Spleen (tissue), 11 donors: ENCODE data around the gene IL17B. TPM values are rescaled to one million over a fixed set of nuclear protein-coding genes. Genes with fewer than 3 reads are reported as not detected.

Experiments
- DNase-seq: peaks from one replicate; pipeline ENCODE4 v3.0.0-alpha.2; 2020
- H3K27ac ChIP-seq, 8 donors: fragments of 200-600 bp; sonication (generic) in 7 of 8; 1 replicate in 4 of 8; 2 replicates in 4 of 8; pipeline versions ENCODE4 v1.5.0 to v1.8.0; 2016 to 2021; ENCODE audit warnings: inconsistent platforms in 4 of 8, mild to moderate bottlenecking in 4 of 8, moderate library complexity in 1 of 8
- H3K27me3 ChIP-seq, 7 donors: fragments of 200-600 bp; sonication (generic) in 6 of 7; replicated peaks in 1 of 7; 1 replicate in 4 of 7; 2 replicates in 3 of 7; pipeline versions ENCODE4 v1.5.0 to v1.8.0; 2016 to 2021; ENCODE audit warnings: inconsistent platforms in 3 of 7, mild to moderate bottlenecking in 1 of 7
- H3K36me3 ChIP-seq, 6 donors: fragments of 200-600 bp; sonication (generic) in 5 of 6; 1 replicate in 4 of 6; 2 replicates in 2 of 6; pipeline versions ENCODE4 v1.5.0 to v1.8.0; 2016 to 2021; ENCODE audit warnings: inconsistent platforms in 2 of 6
- H3K4me1 ChIP-seq, 6 donors: fragments of 200-600 bp; sonication (generic) in 5 of 6; 1 replicate in 3 of 6; 2 replicates in 3 of 6; pipeline versions ENCODE4 v1.5.0 to v1.8.0; 2016 to 2021; ENCODE audit warnings: inconsistent platforms in 3 of 6
- H3K4me3 ChIP-seq, 8 donors: fragments of 200-600 bp; sonication (generic) in 7 of 8; 1 replicate in 4 of 8; 2 replicates in 4 of 8; pipeline versions ENCODE4 v1.5.0 to v1.8.0; 2016 to 2021; ENCODE audit warnings: inconsistent platforms in 4 of 8, mild to moderate bottlenecking in 4 of 8, moderate library complexity in 2 of 8
- H3K9me3 ChIP-seq, 8 donors: fragments of 200-600 bp; sonication (generic) in 7 of 8; 1 replicate in 4 of 8; 2 replicates in 4 of 8; pipeline versions ENCODE4 v1.5.0 to v1.8.0; 2016 to 2021; ENCODE audit warnings: inconsistent platforms in 4 of 8
- CTCF ChIP-seq, 11 experiments: fragments of 200-600 bp in 7 of 11; fragments of 450-650 bp in 4 of 11; sonication (generic) in 4 of 11; IDR thresholded peaks in 8 of 11; conservative IDR thresholded peaks in 3 of 11; 1 replicate in 7 of 11; 2 replicates in 4 of 11; pipeline versions ENCODE4 v1.4.0 to v1.8.0; 2016 to 2021; ENCODE audit warnings: antibody characterized with exemption in 11 of 11, inconsistent platforms in 4 of 11, mild to moderate bottlenecking in 1 of 11
- POLR2A ChIP-seq, 3 donors: fragments of 450-650 bp; IDR thresholded peaks; one replicate each; pipeline ENCODE4 v1.5.1; 2017; ENCODE audit warnings: antibody characterized with exemption in 3 of 3, mild to moderate bottlenecking in 1 of 3
- POLR2AphosphoS5 ChIP-seq, 3 donors: sonication (generic); formaldehyde crosslinking; IDR thresholded peaks; one replicate each; pipeline ENCODE4 v1.5.1; 2017; ENCODE audit warnings: antibody characterized with exemption in 3 of 3
- WGBS, 5 donors: extraction: QIAGEN DNeasy Blood & Tissue Kit in 3 of 5; methylation state at CpG; one replicate each; pipeline versions ENCODE4 v1.1.5 to v1.1.7; 2013 to 2018; 5-methylcytosine and 5-hydroxymethylcytosine counted together
- intact Hi-C: fragments of 100-400 bp; cut with DNase I; formaldehyde crosslinking; loops from one replicate; pipeline ENCODE4 v1.15.0; 2023; ENCODE audit warnings: low total_unique reads
- polyA plus RNA-seq, 3 donors: library from polyadenylated mRNA; stranded (reverse); fragments of 200-250 nt; gene quantifications; one replicate each; pipeline ENCODE4 v1.2.1, GENCODE V29; 2013
- total RNA-seq, 7 donors: library from RNA; depleted of rRNA in 3 of 7; stranded (reverse); fragments of >200 nt in 3 of 7; fragmentation: NEBNext Ultra II Directional in 4 of 7; extraction: Animal tissue kit (Norgen Biotek cat#: 25700) in 4 of 7; gene quantifications; one replicate each; pipeline versions ENCODE4 v1.1.0 to v1.2.1, GENCODE V29; 2016 to 2021
- donor health status: healthy with polysubstance abuse.
- donor health status: DM: no; HTN: no; CAD: no; lungs with moderate emphysema.
- donor health status: DM: no; HTN: no; CAD: no.
- donor health status: Bipolar disorder and iron deficiency.
- donor health status: healthy.
- donor health status: DM: no; HTN: no; CAD: no.
- donor health status: DM: yes; HTN: yes; CAD: no.

The IL17B gene
- total and polyA plus RNA-seq, 10 donors = 0.30 to 1.4 (median 0.60) TPM; not detected in 4

GRCh38 chr5:149374303-149374702 is 4.8 kb downstream of the IL17B start:
- WGBS, 5 donors = 94 to 98% (median 96%) methylated on average over 20 of the region's 20 CpGs
- H3K36me3 ChIP-seq = no peaks in the 10 kb centered on the region
- no peak overlapping the region for H3K27ac ChIP-seq
- no peak for DNase-seq
- no peak overlapping the region for H3K4me3 ChIP-seq
- no peak for TF ChIP-seq CTCF (IDR thresholded peaks at IDR 0.05 in 8 of 11, conservative IDR thresholded peaks at IDR 0.05 in 3 of 11)
- TF ChIP-seq POLR2A (IDR thresholded peaks at IDR 0.05) = no peak
- TF ChIP-seq POLR2AphosphoS5 (IDR thresholded peaks at IDR 0.05) = no peak
- peaks cover 0 to 10% (median 0%) of the 10 kb centered on the region in 6 donors for H3K4me1 ChIP-seq
- peaks cover 0 to 3% (median 0%) of the 10 kb centered on the region in 7 donors for H3K27me3 ChIP-seq
- intact Hi-C loops = loop anchor here (5.0 kb wide), 2 partner anchors 57 to 188 kb away; no protein-coding TSS in a partner anchor
- H3K9me3 ChIP-seq = no peaks in the 10 kb centered on the region

GRCh38 chr5:149372932-149373331 is 6.2 kb downstream of the IL17B start:
- H3K27ac ChIP-seq = no peak overlapping the region

GRCh38 chr5:149372076-149372795 is 6.9 kb downstream of the IL17B start:
- H3K27ac ChIP-seq = no peak overlapping the region
- intact Hi-C loops = loop anchor here (5.0 kb wide), 2 partner anchors 55 to 190 kb away; no protein-coding TSS in a partner anchor

More at GRCh38 chr5:149372932-149373331, 6.2 kb downstream of the IL17B start:
- no peaks in the 10 kb centered on the region for H3K27me3 ChIP-seq
- no peak for DNase-seq
- WGBS, 5 donors = 94 to 98% (median 96%) methylated on average over 3 of the region's 3 CpGs
- intact Hi-C loops = loop anchor here (5.0 kb wide), 2 partner anchors 56 to 189 kb away; no protein-coding TSS in a partner anchor
- TF ChIP-seq POLR2AphosphoS5 (IDR thresholded peaks at IDR 0.05) (no peak), CTCF (IDR thresholded peaks at IDR 0.05 in 8 of 11, conservative IDR thresholded peaks at IDR 0.05 in 3 of 11) (no peak), POLR2A (IDR thresholded peaks at IDR 0.05) (no peak)
- H3K9me3 ChIP-seq = no peaks in the 10 kb centered on the region
- no peaks in the 10 kb centered on the region for H3K36me3 ChIP-seq
- peaks cover 0 to 10% (median 0%) of the 10 kb centered on the region in 6 donors for H3K4me1 ChIP-seq
- no peak overlapping the region for H3K4me3 ChIP-seq

More at GRCh38 chr5:149372076-149372795, 6.9 kb downstream of the IL17B start:
- Histone ChIP-seq H3K27me3 (no peaks in the 10 kb centered on the region), H3K4me3 (no peak overlapping the region), H3K9me3 (no peaks in the 10 kb centered on the region), H3K36me3 (no peaks in the 10 kb centered on the region), H3K4me1 (peaks cover 0 to 17% (median 3%) of the 10 kb centered on the region in 6 donors)
- TF ChIP-seq CTCF (IDR thresholded peaks at IDR 0.05 in 8 of 11, conservative IDR thresholded peaks at IDR 0.05 in 3 of 11) = no peak
- TF ChIP-seq POLR2AphosphoS5 (IDR thresholded peaks at IDR 0.05) = no peak
- no peak for TF ChIP-seq POLR2A (IDR thresholded peaks at IDR 0.05)
- WGBS, 5 donors = 80 to 91% (median 89%) methylated on average over 4 of the region's 4 CpGs
- DNase-seq = no peak
